Neural progenitor cell (in vitro differentiated cells): ENCODE results near the gene SLC6A11. TPM values are rescaled to one million over a fixed set of nuclear protein-coding genes. Genes with fewer than 3 reads are reported as not detected.

Experiments
- DNase-seq: peaks from one replicate; pipeline ENCODE4 v3.0.0-alpha.2; 2016; ENCODE audit warnings: low spot score
- H2AFZ ChIP-seq: fragments of 200-600 bp; sonication (generic); replicated peaks from 2 replicates; pipeline ENCODE4 v1.6.1; 2016; ENCODE audit warnings: antibody characterized with exemption
- H3F3A ChIP-seq: fragments of 200-600 bp; sonication (generic); 2 replicates; pipeline ENCODE4 v1.6.1; 2016; ENCODE audit warnings: antibody characterized with exemption, low read depth
- H3K27ac ChIP-seq: fragments of 200-600 bp; sonication (generic); 2 replicates; pipeline ENCODE4 v1.5.1; 2016; ENCODE audit warnings: mild to moderate bottlenecking
- H3K27me3 ChIP-seq: fragments of 200-600 bp; sonication (generic); 2 replicates; pipeline ENCODE4 v1.6.1; 2016; ENCODE audit warnings: mild to moderate bottlenecking, moderate library complexity
- H3K36me3 ChIP-seq: fragments of 200-600 bp; sonication (generic); 2 replicates; pipeline ENCODE4 v1.5.1; 2016
- H3K4me1 ChIP-seq: fragments of 200-600 bp; sonication (generic); 2 replicates; pipeline ENCODE4 v1.6.1; 2016; ENCODE audit warnings: mixed run types
- H3K4me2 ChIP-seq: fragments of 200-600 bp; sonication (generic); 2 replicates; pipeline ENCODE4 v1.6.1; 2016
- H3K4me3 ChIP-seq: fragments of 200-600 bp; sonication (generic); 2 replicates; pipeline ENCODE4 v1.5.1; 2016
- H3K79me2 ChIP-seq: fragments of 200-600 bp; sonication (generic); 2 replicates; pipeline ENCODE4 v1.6.1; 2016; ENCODE audit warnings: low read depth
- H3K9ac ChIP-seq: fragments of 200-600 bp; sonication (generic); 2 replicates; pipeline ENCODE4 v1.6.1; 2016
- H3K9me3 ChIP-seq: fragments of 200-600 bp; sonication (generic); 2 replicates; pipeline ENCODE4 v1.5.1; 2016; ENCODE audit warnings: low read depth
- H4K20me1 ChIP-seq: fragments of 200-600 bp; sonication (generic); 2 replicates; pipeline ENCODE4 v1.6.1; 2016; ENCODE audit warnings: low read depth
- H3K27ac Mint-ChIP-seq: 3 replicates; pipeline ENCODE4 v1.8.0; 2021; ENCODE audit warnings: mixed read lengths
- H3K27me3 Mint-ChIP-seq: 2 replicates; pipeline ENCODE4 v1.8.0; 2022; ENCODE audit warnings: low read depth, mild to moderate bottlenecking, inconsistent platforms, moderate library complexity, mixed read lengths; ENCODE audit not compliant: insufficient read depth
- H3K36me3 Mint-ChIP-seq: 3 replicates; pipeline ENCODE4 v1.8.0; 2021; ENCODE audit warnings: mixed read lengths
- H3K4me1 Mint-ChIP-seq: 3 replicates; pipeline ENCODE4 v1.8.0; 2021; ENCODE audit warnings: mixed read lengths
- H3K4me3 Mint-ChIP-seq: 3 replicates; pipeline ENCODE4 v1.8.0; 2021; ENCODE audit warnings: mild to moderate bottlenecking, moderate library complexity, mixed read lengths
- H3K9me3 Mint-ChIP-seq: 3 replicates; pipeline ENCODE4 v1.8.0; 2020; ENCODE audit warnings: mixed read lengths
- CTCF ChIP-seq: fragments of 200-600 bp; sonication (generic); IDR thresholded peaks from 2 replicates; pipeline ENCODE4 v1.5.1; 2017; ENCODE audit warnings: antibody characterized with exemption, mild to moderate bottlenecking
- EZH2 ChIP-seq: fragments of 200-600 bp; sonication (generic); IDR thresholded peaks from 2 replicates; pipeline ENCODE4 v1.6.1; 2017; ENCODE audit warnings: antibody characterized with exemption, mild to moderate bottlenecking, moderate library complexity
- EZH2phosphoT487 ChIP-seq: fragments of 200-600 bp; sonication (generic); IDR thresholded peaks from 2 replicates; pipeline ENCODE4 v1.6.1; 2017; ENCODE audit warnings: antibody characterized with exemption
- total RNA-seq: library from RNA; depleted of rRNA; stranded (reverse); fragments of >200 nt; gene quantifications from 2 replicates; pipeline ENCODE4 v1.2.3, GENCODE V29; 2015; ENCODE audit warnings: low replicate concordance

Gene SLC6A11
- total RNA-seq, 1 donor from 2014 or later = 0.86 TPM

GRCh38 chr3:10774129-10774670, 41.8 kb upstream of the SLC6A11 start:
- H3K4me3 ChIP-seq = no peak overlapping the region
- H3K27me3 ChIP-seq = peaks cover 23% of the 10 kb centered on the region
- H3K36me3 ChIP-seq = no peaks in the 10 kb centered on the region
- no peak overlapping the region for H3K27ac ChIP-seq
- Mint-ChIP-seq H3K27me3 (peaks cover 10% of the 10 kb centered on the region), H3K4me3 (peak overlapping the region; percentile 50), H3K9me3 (no peaks in the 10 kb centered on the region), H3K36me3 (no peaks in the 10 kb centered on the region), H3K27ac (no peak overlapping the region), H3K4me1 (no peaks in the 10 kb centered on the region)
- H3K9me3 ChIP-seq = no peaks in the 10 kb centered on the region
- H3F3A ChIP-seq = no peaks in the 10 kb centered on the region
- no peaks in the 10 kb centered on the region for H3K4me1 ChIP-seq
- TF ChIP-seq CTCF (no peak), EZH2phosphoT487 (no peak), EZH2 (no peak)
- H4K20me1 ChIP-seq = no peaks in the 10 kb centered on the region
- no peaks in the 10 kb centered on the region for H3K79me2 ChIP-seq
- H3K4me2 ChIP-seq = no peak overlapping the region
- no peak for DNase-seq
- H2AFZ ChIP-seq = no peak overlapping the region
- H3K9ac ChIP-seq = no peak overlapping the region

GRCh38 chr3:10774825-10775224, 41.2 kb upstream of the SLC6A11 start:
- Histone ChIP-seq H4K20me1 (no peaks in the 10 kb centered on the region), H3K4me1 (no peaks in the 10 kb centered on the region), H3K4me3 (no peak overlapping the region), H3K36me3 (no peaks in the 10 kb centered on the region), H2AFZ (no peak overlapping the region), H3K27ac (no peak overlapping the region), H3K9me3 (no peaks in the 10 kb centered on the region), H3F3A (no peaks in the 10 kb centered on the region), H3K27me3 (peaks cover 23% of the 10 kb centered on the region), H3K9ac (no peak overlapping the region), H3K79me2 (no peaks in the 10 kb centered on the region), H3K4me2 (no peak overlapping the region)
- Mint-ChIP-seq H3K27me3 (peaks cover 14% of the 10 kb centered on the region), H3K9me3 (no peaks in the 10 kb centered on the region), H3K27ac (no peak overlapping the region), H3K4me3 (no peak overlapping the region), H3K4me1 (no peaks in the 10 kb centered on the region), H3K36me3 (no peaks in the 10 kb centered on the region)
- no peak for TF ChIP-seq EZH2
- no peak for TF ChIP-seq CTCF
- TF ChIP-seq EZH2phosphoT487 = no peak
- DNase-seq = no peak

GRCh38 chr3:10775259-10775658, 40.8 kb upstream of the SLC6A11 start:
- TF ChIP-seq CTCF = no peak
- no peak for TF ChIP-seq EZH2phosphoT487
- no peak for TF ChIP-seq EZH2
- no peak overlapping the region for H3K4me3 ChIP-seq
- H3K27ac ChIP-seq = no peak overlapping the region
- Mint-ChIP-seq H3K27me3 (peaks cover 18% of the 10 kb centered on the region), H3K9me3 (no peaks in the 10 kb centered on the region), H3K36me3 (no peaks in the 10 kb centered on the region), H3K4me3 (no peak overlapping the region), H3K27ac (no peak overlapping the region), H3K4me1 (no peaks in the 10 kb centered on the region)
- H3K27me3 ChIP-seq = peaks cover 23% of the 10 kb centered on the region
- H3F3A ChIP-seq = no peaks in the 10 kb centered on the region
- H3K36me3 ChIP-seq = no peaks in the 10 kb centered on the region
- no peak for DNase-seq
- no peaks in the 10 kb centered on the region for H3K79me2 ChIP-seq
- H3K4me2 ChIP-seq = no peak overlapping the region
- H3K4me1 ChIP-seq = no peaks in the 10 kb centered on the region
- H2AFZ ChIP-seq = no peak overlapping the region
- no peak overlapping the region for H3K9ac ChIP-seq
- no peaks in the 10 kb centered on the region for H3K9me3 ChIP-seq
- no peaks in the 10 kb centered on the region for H4K20me1 ChIP-seq
